NCI-H1694 treated with DMSO at 0.1 percent for 48 hours (cell line): Measurements from ENCODE around the gene CCND2.

Experiments used
- DNase-seq: peaks from one replicate; lab custom pipeline; 2025; lab: John Stamatoyannopoulos, UW

Gene CCND2

GRCh38 chr12:4256043-4256826 is 17.3 kb upstream of the CCND2 start:
- DNase-seq: no peak

DNA sequence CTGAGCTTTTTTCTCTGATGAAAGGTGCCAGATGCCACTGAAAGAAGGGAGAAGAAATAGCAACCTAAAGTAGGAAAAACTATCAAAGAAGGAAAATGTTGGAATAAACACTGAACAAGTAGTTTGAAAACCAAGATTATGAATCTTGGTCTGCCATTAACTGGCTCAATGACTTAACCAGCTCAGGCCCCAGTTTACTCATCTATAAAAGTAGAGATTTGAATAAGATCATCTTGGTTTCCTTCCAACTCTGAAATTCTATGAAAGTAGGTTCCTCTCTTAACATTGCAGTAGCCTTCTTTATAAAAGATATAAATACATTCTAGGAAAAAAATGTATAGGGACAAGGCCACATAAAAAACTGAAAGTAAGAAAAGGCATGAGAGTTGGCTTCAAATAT is 16.1 kb upstream of the CCND2 start:
- no peak for DNase-seq

- DNase-seq: no peak
Measured at GRCh38 chr12:4259099-4259498, 14.5 kb upstream of the CCND2 start.

- no peak for DNase-seq
Measured at GRCh38 chr12:4261655-4262054, 11.9 kb upstream of the CCND2 start.

GRCh38 chr12:4265280-4265679 is 8.3 kb upstream of the CCND2 start:
- no peak for DNase-seq

- DNase-seq: no peak
Measured at GRCh38 chr12:4266990-4267389, 6.6 kb upstream of the CCND2 start.

GRCh38 chr12:4267704-4268328 is 5.7 kb upstream of the CCND2 start:
- DNase-seq: peak; percentile 19

DNA sequence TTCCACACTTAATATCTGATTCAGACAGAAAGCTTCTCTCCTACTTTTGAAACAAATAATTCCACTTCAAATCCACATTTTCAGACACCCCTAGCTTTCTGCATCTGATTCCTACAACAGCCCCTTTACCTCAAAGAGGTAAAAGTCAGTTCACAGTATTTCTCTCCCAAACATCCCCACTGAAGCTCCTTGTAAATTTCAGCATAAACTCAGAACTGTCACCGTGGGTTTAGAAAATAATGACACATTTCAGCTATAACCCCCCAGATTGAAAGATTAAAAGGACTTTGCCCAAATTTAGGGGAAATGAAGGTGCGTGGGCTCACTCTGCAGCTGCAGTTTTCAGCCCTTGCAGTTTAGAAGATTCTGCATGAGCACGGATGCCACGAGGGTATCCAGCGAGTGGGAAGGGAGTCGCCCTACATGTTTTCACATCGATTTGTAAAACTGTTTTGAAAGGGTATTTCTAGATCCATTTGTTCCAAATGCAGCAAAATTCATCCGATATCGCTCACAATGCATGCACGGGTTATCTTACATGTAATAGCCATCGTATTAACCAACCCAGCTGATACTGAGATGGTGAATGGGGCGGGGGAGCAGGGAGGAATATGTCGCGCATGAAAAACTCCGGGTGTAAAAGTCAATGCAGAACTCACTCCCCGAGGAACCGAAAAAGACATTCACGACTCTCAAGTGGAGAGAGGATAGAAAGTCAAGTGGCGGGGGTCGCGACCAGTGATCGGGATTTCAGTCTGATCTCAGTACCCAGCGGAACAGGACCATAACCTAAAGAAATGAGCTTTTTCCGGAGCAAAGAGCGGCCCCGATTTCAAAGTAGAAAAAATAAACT is 5.0 kb upstream of the CCND2 start:
- DNase-seq: no peak

DNA sequence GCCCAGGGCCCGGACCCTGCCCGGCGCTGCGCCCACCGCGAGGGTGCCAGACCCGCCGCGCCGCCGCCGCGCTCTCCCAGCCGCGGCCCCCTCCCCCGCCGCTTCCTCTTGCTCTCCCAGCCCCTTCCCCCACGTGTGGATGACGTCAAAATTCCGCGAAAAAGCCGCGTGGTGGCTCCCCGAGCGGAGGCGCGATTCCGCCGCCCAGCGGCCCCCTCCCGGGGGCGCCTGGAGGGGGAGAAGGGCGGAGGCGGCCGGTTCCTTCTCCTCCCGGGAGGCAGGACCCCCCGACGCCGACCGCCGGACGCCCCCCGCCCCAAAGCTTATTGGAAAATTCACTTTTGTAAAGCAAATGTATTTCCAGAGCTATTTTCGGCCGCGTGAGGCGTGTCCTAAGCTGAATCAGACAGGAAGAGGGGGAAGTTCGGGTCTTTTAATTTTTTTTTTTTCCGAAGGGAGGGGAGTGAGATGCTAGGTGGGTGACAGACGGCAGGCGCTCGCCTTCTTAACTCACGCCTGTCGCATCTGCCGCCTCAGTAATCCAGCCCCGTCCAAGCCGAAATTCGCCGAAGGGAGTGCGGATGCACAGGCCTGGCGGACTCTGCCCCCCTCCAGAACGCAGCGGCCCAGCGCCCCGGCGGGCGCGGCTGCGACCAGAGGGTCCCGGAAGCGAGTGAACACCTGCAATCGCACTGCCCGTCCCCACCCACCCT is 4.1 kb upstream of the CCND2 start:
- DNase-seq: no peak

GRCh38 chr12:4270016-4270830 is 3.3 kb upstream of the CCND2 start:
- DNase-seq: no peak

DNA sequence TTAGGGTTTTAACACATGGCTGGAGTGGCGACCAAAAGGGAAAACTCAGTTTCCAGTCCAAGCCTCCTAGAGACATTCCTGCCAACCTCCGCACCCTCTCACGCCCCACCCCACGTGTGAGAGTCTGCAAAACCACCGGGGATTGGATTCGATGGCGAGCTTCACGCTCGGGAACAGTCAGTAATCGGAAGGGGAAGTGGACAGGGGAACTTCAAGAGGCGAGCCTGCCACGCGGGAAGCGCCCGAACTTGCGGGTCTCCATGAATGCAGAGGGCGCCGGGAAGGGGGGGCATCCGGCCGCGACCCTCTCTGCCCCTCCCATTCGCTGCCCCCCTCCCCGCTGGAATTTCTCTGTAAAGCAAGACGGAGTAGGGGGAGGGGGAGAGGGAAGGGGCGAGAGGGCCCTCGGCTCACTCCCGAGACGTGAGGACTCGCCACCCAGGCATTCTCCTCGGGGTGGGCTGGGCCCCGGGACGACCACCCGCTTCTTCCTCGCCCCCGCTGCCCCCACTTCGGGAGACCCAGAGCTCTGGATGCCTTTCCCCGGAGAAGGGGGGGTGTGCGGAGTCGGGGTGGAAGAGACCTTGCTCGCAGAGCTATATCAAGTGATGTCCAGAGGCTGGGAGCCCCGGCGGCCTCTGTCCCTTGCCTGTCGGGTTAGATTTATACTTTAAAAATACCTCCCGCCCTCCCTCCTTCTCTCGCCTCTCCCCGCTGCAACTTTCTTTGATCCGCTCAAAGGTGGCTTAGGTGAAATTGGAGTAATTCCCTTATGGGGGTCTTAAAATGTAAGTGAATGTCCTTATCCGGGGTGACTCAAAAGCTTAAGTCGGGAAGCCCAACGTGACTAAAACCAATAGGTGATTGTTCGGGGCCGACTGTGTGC is 2.5 kb upstream of the CCND2 start:
- no peak for DNase-seq

DNA sequence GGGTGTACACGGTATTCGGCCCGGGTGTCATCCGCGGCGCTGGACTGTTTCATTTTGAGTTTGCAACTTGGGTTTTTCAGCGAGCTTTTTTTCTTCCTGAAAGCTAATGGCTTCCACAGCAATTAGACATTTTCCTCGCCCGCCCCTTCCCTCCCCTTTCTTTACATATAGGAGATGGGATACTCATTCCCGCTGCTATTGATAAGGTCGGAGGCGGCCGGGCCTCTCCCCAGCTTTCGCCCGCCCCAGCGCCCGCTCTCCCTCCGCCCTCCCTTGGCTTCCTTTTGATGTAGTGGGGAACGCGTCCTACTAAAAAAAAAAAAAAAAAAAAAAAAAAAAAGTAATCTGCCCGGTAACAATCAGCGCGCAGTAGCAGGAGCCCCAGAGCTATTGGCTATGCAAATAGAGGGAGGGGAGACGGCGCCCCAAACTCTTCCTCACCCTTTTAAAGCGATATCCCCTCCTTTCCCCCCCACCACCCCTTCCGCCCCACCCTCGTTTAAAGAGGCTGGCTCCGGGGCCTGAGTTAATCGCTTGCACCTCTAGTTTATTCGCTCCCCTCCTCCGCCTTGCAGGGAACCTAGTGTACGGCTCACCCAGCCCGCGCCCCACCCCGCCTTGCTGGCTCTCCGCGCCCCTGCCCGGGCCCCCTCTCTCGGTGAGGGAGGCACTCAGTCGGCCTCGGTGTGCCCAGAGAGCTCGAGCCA is 1.7 kb upstream of the CCND2 start:
- no peak for DNase-seq

DNA sequence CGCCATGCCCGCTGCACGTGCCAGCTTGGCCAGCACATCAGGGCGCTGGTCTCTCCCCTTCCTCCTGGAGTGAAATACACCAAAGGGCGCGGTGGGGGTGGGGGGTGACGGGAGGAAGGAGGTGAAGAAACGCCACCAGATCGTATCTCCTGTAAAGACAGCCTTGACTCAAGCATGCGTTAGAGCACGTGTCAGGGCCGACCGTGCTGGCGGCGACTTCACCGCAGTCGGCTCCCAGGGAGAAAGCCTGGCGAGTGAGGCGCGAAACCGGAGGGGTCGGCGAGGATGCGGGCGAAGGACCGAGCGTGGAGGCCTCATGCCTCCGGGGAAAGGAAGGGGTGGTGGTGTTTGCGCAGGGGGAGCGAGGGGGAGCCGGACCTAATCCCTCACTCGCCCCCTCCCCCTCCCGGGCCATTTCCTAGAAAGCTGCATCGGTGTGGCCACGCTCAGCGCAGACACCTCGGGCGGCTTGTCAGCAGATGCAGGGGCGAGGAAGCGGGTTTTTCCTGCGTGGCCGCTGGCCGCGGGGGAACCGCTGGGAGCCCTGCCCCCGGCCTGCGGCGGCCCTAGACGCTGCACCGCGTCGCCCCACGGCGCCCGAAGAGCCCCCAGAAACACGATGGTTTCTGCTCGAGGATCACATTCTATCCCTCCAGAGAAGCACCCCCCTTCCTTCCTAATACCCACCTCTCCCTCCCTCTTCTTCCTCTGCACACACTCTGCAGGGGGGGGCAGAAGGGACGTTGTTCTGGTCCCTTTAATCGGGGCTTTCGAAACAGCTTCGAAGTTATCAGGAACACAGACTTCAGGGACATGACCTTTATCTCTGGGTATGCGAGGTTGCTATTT is 914 bp upstream of the CCND2 start:
- no peak for DNase-seq

DNA sequence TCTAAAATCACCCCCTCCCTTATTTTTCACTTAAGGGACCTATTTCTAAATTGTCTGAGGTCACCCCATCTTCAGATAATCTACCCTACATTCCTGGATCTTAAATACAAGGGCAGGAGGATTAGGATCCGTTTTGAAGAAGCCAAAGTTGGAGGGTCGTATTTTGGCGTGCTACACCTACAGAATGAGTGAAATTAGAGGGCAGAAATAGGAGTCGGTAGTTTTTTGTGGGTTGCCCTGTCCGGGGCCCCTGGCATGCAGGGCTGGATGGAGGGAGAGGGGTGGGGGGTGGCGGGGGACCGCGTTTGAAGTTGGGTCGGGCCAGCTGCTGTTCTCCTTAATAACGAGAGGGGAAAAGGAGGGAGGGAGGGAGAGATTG is 300 bp upstream of the CCND2 start:
- DNase-seq: no peak

DNA sequence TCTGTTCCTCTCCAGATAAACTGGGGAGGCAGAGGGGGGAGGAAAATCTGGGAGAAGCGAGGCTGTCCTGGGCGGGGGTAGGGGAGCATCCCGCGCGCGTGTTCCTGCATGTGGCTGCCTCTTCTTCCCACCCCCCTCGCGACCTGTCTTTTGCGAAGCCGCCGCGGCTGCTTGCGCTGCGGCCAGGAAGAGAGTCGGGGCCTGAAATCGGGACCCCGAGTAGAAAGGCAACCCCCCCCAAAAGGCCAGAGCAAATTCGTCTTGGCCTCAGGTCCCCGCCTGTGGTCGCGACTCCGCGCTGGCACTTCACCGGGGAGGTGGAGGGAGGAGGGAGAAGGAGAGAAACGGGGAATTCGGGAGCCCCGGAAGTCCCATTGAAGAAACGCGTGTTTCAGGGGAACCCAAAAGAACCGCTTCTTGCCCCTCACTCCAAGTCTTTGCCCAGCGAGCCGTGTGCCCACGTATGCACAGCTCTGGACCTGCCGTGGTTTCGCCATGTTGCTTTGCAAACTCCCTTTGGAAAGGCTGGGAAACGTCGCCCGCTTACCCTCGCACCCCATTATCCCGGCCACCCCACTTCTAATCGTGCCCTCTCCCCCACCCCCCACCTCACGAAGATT is 944 bp downstream of the CCND2 start:
- DNase-seq: no peak

GRCh38 chr12:4275016-4275869 is 1.7 kb downstream of the CCND2 start:
- no peak for DNase-seq

GRCh38 chr12:4275870-4276301 is 2.3 kb downstream of the CCND2 start:
- no peak for DNase-seq
